OCI-M1 (cell line): ENCODE measurements around the gene CKLF.
"Not testable (repeated sequence)": the region's sequence is repeated elsewhere in the genome, so short reads cannot be mapped to it uniquely, and the experiment has no call there.

Experiments
- DNase-seq: peaks from one replicate; lab custom pipeline; 2025; lab: John Stamatoyannopoulos, UW

Gene CKLF

GRCh38 chr16:66569131-66569530 lies 16.8 kb downstream of the CKLF start:
- no peak for DNase-seq

- peak; percentile 65 for DNase-seq
Observed at GRCh38 chr16:66569827-66570405, 17.5 kb downstream of the CKLF start.

- DNase-seq = peak; percentile 58
Observed at GRCh38 chr16:66572356-66572755, 20.0 kb downstream of the CKLF start.

- peak; percentile 55 for DNase-seq
Observed at GRCh38 chr16:66574081-66574480, 21.7 kb downstream of the CKLF start.

GRCh38 chr16:66574531-66574930 lies 22.2 kb downstream of the CKLF start:
- DNase-seq = peak; percentile 67

- DNase-seq = peak; percentile 45
Observed at GRCh38 chr16:66575060-66575459, 22.7 kb downstream of the CKLF start.

- DNase-seq = no peak
Observed at GRCh38 chr16:66576296-66576695, 23.9 kb downstream of the CKLF start.

- no peak for DNase-seq
Observed at GRCh38 chr16:66578651-66579531, 26.5 kb downstream of the CKLF start, which contains the start of gene CMTM2. Gene CMTM2 (plus strand): TSS chr16:66579463. CDS start chr16:66579608, 145 bp downstream.

- DNase-seq = no peak
Observed at GRCh38 chr16:66580605-66581209, 28.3 kb downstream of the CKLF start.

GRCh38 chr16:66581246-66581952 lies 29.0 kb downstream of the CKLF start:
- no peak for DNase-seq

- no peak for DNase-seq
Observed at GRCh38 chr16:66585481-66586239, 33.3 kb downstream of the CKLF start.

- no peak for DNase-seq
Observed at GRCh38 chr16:66587881-66588600, 35.7 kb downstream of the CKLF start.

GRCh38 chr16:66588981-66589713 lies 36.8 kb downstream of the CKLF start:
- peak; percentile 70 for DNase-seq

- peak; percentile 75 for DNase-seq
Observed at GRCh38 chr16:66590322-66590721, 37.9 kb downstream of the CKLF start.

GRCh38 chr16:66591018-66591417 lies 38.6 kb downstream of the CKLF start:
- DNase-seq = no peak

GRCh38 chr16:66592241-66592640 lies 39.9 kb downstream of the CKLF start:
- no peak for DNase-seq

GRCh38 chr16:66592814-66593213 lies 40.4 kb downstream of the CKLF start:
- DNase-seq = no peak

GRCh38 chr16:66594739-66595138 lies 42.4 kb downstream of the CKLF start:
- no peak for DNase-seq

- DNase-seq = not testable (repeated sequence)
Observed at GRCh38 chr16:66596559-66596958, 44.2 kb downstream of the CKLF start.
